ENCODE measurements around the gene COPG1.

Gene COPG1

GRCh38 chr3:129282727-129283327 lies 33.4 kb downstream of the COPG1 start:
- DNase-seq = no peak

GRCh38 chr3:129286081-129286480 lies 36.7 kb downstream of the COPG1 start:
- DNase-seq = no peak

GRCh38 chr3:129288446-129288845 lies 39.0 kb downstream of the COPG1 start:
- DNase-seq = peak; percentile 50

GRCh38 chr3:129289201-129289921 lies 40.0 kb downstream of the COPG1 start:
- peak; percentile 60 for DNase-seq

- no peak for DNase-seq
Observed at GRCh38 chr3:129291236-129291886, 42.0 kb downstream of the COPG1 start.

- DNase-seq = peak; percentile 79
Observed at GRCh38 chr3:129295286-129295685, 45.9 kb downstream of the COPG1 start.

- no peak for DNase-seq
Observed at GRCh38 chr3:129304146-129304961, 54.9 kb downstream of the COPG1 start.

- no peak for DNase-seq
Observed at GRCh38 chr3:129304962-129305222, 55.5 kb downstream of the COPG1 start.

- peak; percentile 95 for DNase-seq
Observed at GRCh38 chr3:129305592-129306091, 56.2 kb downstream of the COPG1 start.

GRCh38 chr3:129308636-129309035 lies 59.2 kb downstream of the COPG1 start:
- DNase-seq = no peak

GRCh38 chr3:129310111-129311011 lies 61.0 kb downstream of the COPG1 start:
- DNase-seq = no peak

GRCh38 chr3:129311054-129311902 lies 61.9 kb downstream of the COPG1 start:
- no peak for DNase-seq

GRCh38 chr3:129312021-129312639 lies 62.7 kb downstream of the COPG1 start:
- no peak for DNase-seq

- DNase-seq = peak; percentile 60
Observed at GRCh38 chr3:129312671-129313414, 63.4 kb downstream of the COPG1 start.

- no peak for DNase-seq
Observed at GRCh38 chr3:129313415-129313664, 63.9 kb downstream of the COPG1 start.

- peak; percentile 33 for DNase-seq
Observed at GRCh38 chr3:129313665-129314385, 64.4 kb downstream of the COPG1 start.

GRCh38 chr3:129314386-129315222 lies 65.2 kb downstream of the COPG1 start:
- peak; percentile 90 for DNase-seq

- peak; percentile 42 for DNase-seq
Observed at GRCh38 chr3:129315223-129315997, 66.0 kb downstream of the COPG1 start.
